DOHH2 (cell line): Measurements from ENCODE around the gene ZG16.
"Not testable (repeated sequence)": the region's sequence is repeated elsewhere in the genome, so short reads cannot be mapped to it uniquely, and the experiment has no call there.

Source experiments
- H3F3A ChIP-seq: fragments of 200-600 bp; sonication (generic), shearing (Covaris generic); 2 replicates; pipeline ENCODE4 v1.6.0; 2016; ENCODE audit warnings: antibody characterized with exemption, mild to moderate bottlenecking; ENCODE audit not compliant: control insufficient read depth, insufficient read depth
- H3K27ac ChIP-seq: fragments of 200-600 bp; sonication (generic); 2 replicates; pipeline ENCODE4 v1.5.1; 2014; ENCODE audit warnings: low read depth, mild to moderate bottlenecking, low read length, moderate library complexity
- H3K27me3 ChIP-seq: fragments of 200-600 bp; sonication (generic); 2 replicates; pipeline ENCODE4 v1.6.1; 2014; ENCODE audit warnings: mild to moderate bottlenecking, low read length, mixed read lengths; ENCODE audit not compliant: control insufficient read depth
- H3K36me3 ChIP-seq: fragments of 200-600 bp; sonication (generic); 2 replicates; pipeline ENCODE4 v1.6.1; 2014; ENCODE audit warnings: mild to moderate bottlenecking, low read length, moderate library complexity, mixed read lengths; ENCODE audit not compliant: control insufficient read depth
- H3K4me1 ChIP-seq: fragments of 200-600 bp; sonication (generic); 2 replicates; pipeline ENCODE4 v1.6.1; 2014; ENCODE audit warnings: mild to moderate bottlenecking, low read length, mixed read lengths; ENCODE audit not compliant: control insufficient read depth
- H3K4me2 ChIP-seq: fragments of 200-600 bp; sonication (generic); 2 replicates; pipeline ENCODE4 v1.6.0; 2014; ENCODE audit warnings: mild to moderate bottlenecking, low read length, moderate library complexity
- H3K4me3 ChIP-seq: fragments of 200-600 bp; sonication (generic); 2 replicates; pipeline ENCODE4 v1.5.1; 2014; ENCODE audit warnings: mild to moderate bottlenecking, low read length, mixed read lengths
- H3K79me2 ChIP-seq: fragments of 200-600 bp; sonication (generic); 2 replicates; pipeline ENCODE4 v1.6.1; 2014; ENCODE audit warnings: mild to moderate bottlenecking, low read length, mixed read lengths; ENCODE audit not compliant: control insufficient read depth
- H3K9me2 ChIP-seq: fragments of 200-600 bp; sonication (generic); replicated peaks from 2 replicates; pipeline ENCODE4 v1.6.1; 2014; ENCODE audit warnings: mild to moderate bottlenecking, low read length, mixed read lengths; ENCODE audit not compliant: control insufficient read depth
- H3K9me3 ChIP-seq: fragments of 200-600 bp; sonication (generic); 2 replicates; pipeline ENCODE4 v1.6.1; 2014; ENCODE audit warnings: antibody characterized with exemption, low read length, mixed read lengths; ENCODE audit not compliant: control insufficient read depth, insufficient read depth
- H4K20me1 ChIP-seq: fragments of 200-600 bp; sonication (generic); 2 replicates; pipeline ENCODE4 v1.6.0; 2014; ENCODE audit warnings: low read depth, mild to moderate bottlenecking, antibody characterized with exemption, low read length, moderate library complexity; ENCODE audit not compliant: control insufficient read depth, insufficient read depth
- CTCF ChIP-seq: fragments of 200-600 bp; sonication (generic); IDR thresholded peaks from one replicate; pipeline ENCODE4 v1.5.1; 2014; ENCODE audit warnings: antibody characterized with exemption, mild to moderate bottlenecking, low read depth, low read length; ENCODE audit not compliant: poor library complexity, severe bottlenecking
- EZH2phosphoT487 ChIP-seq: fragments of 200-600 bp; sonication (generic); IDR thresholded peaks from 2 replicates; pipeline ENCODE4 v1.6.1; 2017; ENCODE audit warnings: borderline replicate concordance, mild to moderate bottlenecking, antibody characterized with exemption, low read length, moderate library complexity, mixed read lengths

Gene ZG16

GRCh38 chr16:29757950-29758466 lies 20.0 kb upstream of the ZG16 start:
- Histone ChIP-seq H3K4me3 (no peak overlapping the region), H3K79me2 (no peaks in the 10 kb centered on the region), H3K9me2 (no peaks in the 10 kb centered on the region), H3K27ac (no peak overlapping the region), H3K9me3 (no peaks in the 10 kb centered on the region), H3K4me2 (no peak overlapping the region), H3K4me1 (peaks cover 32% of the 10 kb centered on the region), H4K20me1 (no peaks in the 10 kb centered on the region), H3K27me3 (peaks cover 5% of the 10 kb centered on the region), H3F3A (peaks cover 12% of the 10 kb centered on the region), H3K36me3 (no peaks in the 10 kb centered on the region)
- TF ChIP-seq EZH2phosphoT487 = no peak
- no peak for TF ChIP-seq CTCF

GRCh38 chr16:29760567-29761279 lies 17.3 kb upstream of the ZG16 start:
- Histone ChIP-seq H3K4me2 (no peak overlapping the region), H3K79me2 (no peaks in the 10 kb centered on the region), H3K27me3 (peaks cover 10% of the 10 kb centered on the region), H3K4me1 (peaks cover 16% of the 10 kb centered on the region), H3K27ac (no peak overlapping the region), H3K9me3 (no peaks in the 10 kb centered on the region), H4K20me1 (no peaks in the 10 kb centered on the region), H3K4me3 (no peak overlapping the region), H3K36me3 (no peaks in the 10 kb centered on the region), H3F3A (peaks cover 6% of the 10 kb centered on the region; the same call in 1 of the 2 replicates), H3K9me2 (no peaks in the 10 kb centered on the region)
- TF ChIP-seq EZH2phosphoT487 (no peak), CTCF (no peak)

GRCh38 chr16:29761280-29761651 lies 16.8 kb upstream of the ZG16 start:
- not testable (repeated sequence) for H3K4me2 ChIP-seq, H3K4me3 ChIP-seq, H3K27me3 ChIP-seq, H3K27ac ChIP-seq, H3K36me3 ChIP-seq, H4K20me1 ChIP-seq, H3F3A ChIP-seq, H3K9me2 ChIP-seq, H3K9me3 ChIP-seq, H3K79me2 ChIP-seq
- peaks cover 11% of the 10 kb centered on the region for H3K4me1 ChIP-seq

DNA sequence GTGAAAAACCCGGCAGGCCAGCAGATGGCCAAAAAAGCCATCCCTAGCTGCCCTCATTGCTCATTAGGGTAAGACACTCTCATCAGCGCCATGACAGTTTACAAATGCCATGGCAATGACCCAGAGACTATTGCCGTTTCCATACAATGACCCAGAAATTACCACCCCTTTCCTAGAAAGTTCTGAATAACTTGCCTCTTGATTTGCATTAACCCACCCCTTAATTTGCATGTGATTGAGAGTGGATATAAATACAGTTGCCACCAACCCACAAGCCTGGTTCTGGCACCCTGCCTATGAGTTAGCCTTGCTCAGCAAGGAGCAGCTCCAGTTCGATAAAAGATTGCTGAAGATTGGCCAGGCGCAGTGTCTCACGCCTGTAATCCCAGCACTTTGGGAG lies 16.2 kb upstream of the ZG16 start:
- H3K9me2 ChIP-seq = no peaks in the 10 kb centered on the region
- H3K36me3 ChIP-seq = no peaks in the 10 kb centered on the region
- H3K27me3 ChIP-seq = peaks cover 10% of the 10 kb centered on the region
- H3K4me3 ChIP-seq = no peak overlapping the region
- H3F3A ChIP-seq = peaks cover 1% of the 10 kb centered on the region; the same call in 1 of the 2 replicates
- peaks cover 5% of the 10 kb centered on the region for H3K4me1 ChIP-seq
- H3K9me3 ChIP-seq = no peaks in the 10 kb centered on the region
- no peak overlapping the region for H3K27ac ChIP-seq
- no peaks in the 10 kb centered on the region for H4K20me1 ChIP-seq
- no peak overlapping the region for H3K4me2 ChIP-seq
- TF ChIP-seq CTCF (no peak), EZH2phosphoT487 (no peak)
- H3K79me2 ChIP-seq = no peaks in the 10 kb centered on the region
